ENCODE data around the gene FRMD5.

FRMD5 gene

DNA sequence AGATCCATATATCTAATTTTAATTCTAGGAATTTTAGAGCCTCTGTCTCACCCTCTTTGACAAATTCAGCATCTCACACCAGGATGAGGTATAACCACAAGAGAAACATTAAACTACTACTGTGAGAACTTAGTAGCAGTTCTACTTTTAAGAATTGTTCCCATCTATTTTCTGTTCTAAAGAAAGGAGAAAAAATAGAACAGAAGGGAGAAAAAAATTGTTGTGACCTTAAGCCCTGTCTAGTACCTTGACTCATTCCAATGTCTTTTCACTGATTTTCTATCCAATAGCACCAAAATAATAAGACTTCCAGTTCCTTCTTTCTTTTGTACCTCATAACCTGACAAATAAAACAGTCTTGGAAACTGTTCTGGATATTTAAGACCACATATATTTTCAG, 37.0 kb downstream of the FRMD5 start:
- TF ChIP-seq, protein P1, sequence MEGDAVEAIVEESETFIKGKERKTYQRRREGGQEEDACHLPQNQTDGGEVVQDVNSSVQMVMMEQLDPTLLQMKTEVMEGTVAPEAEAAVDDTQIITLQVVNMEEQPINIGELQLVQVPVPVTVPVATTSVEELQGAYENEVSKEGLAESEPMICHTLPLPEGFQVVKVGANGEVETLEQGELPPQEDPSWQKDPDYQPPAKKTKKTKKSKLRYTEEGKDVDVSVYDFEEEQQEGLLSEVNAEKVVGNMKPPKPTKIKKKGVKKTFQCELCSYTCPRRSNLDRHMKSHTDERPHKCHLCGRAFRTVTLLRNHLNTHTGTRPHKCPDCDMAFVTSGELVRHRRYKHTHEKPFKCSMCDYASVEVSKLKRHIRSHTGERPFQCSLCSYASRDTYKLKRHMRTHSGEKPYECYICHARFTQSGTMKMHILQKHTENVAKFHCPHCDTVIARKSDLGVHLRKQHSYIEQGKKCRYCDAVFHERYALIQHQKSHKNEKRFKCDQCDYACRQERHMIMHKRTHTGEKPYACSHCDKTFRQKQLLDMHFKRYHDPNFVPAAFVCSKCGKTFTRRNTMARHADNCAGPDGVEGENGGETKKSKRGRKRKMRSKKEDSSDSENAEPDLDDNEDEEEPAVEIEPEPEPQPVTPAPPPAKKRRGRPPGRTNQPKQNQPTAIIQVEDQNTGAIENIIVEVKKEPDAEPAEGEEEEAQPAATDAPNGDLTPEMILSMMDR (IDR thresholded peaks at IDR 0.05) = no peak

DNA sequence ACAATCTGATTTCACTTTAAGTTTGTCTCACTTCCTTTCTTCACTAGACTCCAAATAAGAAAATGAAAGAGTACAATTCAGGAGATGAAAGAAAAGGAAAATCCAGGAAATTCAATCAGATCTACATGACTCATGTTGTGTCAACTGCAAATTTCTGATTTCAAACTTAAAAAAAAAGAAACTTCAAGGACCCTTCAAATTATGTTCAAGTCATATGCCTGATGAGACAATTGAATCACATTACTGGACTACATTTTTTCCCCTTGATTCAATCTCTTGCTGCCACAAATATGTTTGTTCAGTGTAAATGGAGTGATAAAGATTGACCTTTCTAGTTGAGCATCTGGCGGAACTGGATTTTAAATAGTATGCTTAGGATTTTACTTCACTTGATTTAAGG, 37.4 kb downstream of the FRMD5 start:
- TF ChIP-seq, protein P1 (IDR thresholded peaks at IDR 0.05) = no peak

DNA sequence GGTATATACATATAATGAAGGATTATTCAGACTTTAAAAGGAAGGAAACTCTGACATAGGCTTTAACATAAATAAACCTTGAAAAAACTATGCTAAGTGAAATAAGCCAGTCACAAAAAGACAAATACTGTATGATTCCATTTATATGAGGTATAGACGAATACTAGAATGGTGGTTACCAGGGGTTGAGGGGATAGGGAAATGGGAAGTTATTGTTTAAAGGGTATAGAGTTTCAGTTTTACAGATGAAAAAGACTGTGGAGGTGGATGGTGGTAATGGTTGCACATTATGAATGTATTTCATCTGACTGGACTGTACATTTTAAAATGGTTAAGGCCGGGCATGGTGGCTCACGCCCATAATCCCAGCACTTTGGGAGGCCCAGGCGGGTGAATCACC, 41.7 kb downstream of the FRMD5 start:
- TF ChIP-seq, protein P1 (IDR thresholded peaks at IDR 0.05) = no peak

DNA sequence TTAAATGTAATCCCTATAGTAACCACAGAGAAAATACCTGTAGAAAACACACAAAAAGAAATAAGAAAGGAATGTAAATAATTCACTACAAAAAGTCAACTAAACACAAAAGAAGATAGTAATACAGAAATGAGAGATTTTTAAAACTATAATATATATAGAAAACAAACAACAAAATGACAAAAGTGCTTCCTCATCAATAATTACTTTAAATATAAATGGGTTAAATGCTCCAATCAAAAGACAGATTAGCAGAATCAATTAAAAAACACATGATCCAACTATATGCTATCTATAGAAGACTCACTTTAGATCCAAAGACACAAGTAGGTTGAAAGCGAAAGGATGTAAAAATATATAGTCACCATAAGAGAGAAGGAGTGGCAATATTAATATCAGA, 45.8 kb downstream of the FRMD5 start:
- TF ChIP-seq, protein P1 (IDR thresholded peaks at IDR 0.05) = no peak

DNA sequence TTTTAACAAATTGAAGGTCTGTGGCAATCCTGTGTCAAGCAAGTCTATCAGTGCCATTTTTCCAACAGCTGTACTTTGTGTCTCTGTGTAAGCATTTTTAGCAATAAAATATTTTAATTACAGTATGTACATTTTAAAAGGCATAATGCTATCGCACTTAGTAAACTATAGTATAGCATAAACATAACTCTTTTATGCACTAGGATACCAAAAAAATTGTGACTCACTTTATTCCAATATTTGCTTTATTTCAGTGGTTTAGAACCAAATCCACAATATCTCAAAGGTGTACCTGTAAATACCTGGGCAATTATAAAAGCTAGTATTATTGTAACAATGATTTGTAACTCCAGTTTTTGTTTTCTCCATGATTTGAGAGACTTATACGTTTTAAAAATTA, 46.5 kb downstream of the FRMD5 start:
- TF ChIP-seq, protein P1 (IDR thresholded peaks at IDR 0.05) = no peak

DNA sequence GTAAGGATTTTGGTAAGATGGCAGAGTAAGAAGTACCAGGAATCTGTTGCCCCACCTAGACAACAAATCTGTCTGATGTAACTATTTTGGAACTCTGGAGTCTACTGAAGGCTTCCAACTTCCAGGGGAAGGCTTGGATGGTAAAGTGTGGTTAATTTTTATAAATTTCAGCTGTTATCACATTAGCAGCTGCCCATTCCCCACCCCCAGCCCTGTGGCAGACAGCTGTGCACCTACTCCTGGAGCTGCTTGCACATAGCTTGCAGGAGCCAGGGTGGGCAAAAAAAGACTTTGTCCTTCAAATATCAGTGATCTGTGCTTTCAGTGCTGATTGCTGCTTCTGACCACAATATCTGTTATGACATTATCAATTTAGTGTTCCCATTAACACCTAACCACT, 47.4 kb downstream of the FRMD5 start:
- TF ChIP-seq, protein P1 (IDR thresholded peaks at IDR 0.05) = no peak

DNA sequence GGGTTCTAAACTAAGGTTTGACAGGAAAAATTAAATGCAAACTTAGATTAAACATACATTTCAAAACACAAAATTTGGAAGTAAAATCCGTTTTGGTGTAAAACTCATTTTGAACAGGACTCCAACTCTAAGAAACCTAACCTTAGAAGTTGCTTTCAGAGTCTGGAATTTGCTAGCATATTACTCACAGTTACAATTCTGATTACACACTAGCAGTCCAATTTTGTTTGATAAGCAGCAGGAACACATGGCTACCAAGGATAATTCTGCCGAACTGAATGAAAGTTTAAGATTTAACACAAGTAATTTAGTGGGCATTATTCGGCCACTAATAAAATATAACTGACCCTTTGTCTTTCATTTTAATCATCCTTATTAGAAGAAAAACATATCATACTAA, 49.6 kb downstream of the FRMD5 start:
- TF ChIP-seq, protein P1 (IDR thresholded peaks at IDR 0.05) = no peak

DNA sequence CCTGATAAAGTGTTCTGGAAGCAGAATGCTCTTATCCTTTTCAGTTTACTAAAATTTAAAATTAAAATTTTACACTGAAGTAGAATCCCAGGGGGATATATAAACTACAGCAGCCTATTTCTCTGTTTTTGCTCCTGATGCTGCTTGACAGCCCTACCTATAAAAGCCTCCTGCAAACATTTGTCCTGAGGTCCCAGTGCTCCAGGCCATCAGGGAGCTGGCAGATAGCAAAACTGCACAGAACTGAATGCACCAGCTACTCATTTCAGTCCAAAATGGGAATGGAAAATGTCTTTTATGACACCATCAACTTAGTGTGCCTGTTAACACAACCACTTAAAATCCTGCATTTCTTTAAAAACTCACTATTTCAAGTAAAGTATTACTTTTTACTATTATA, 50.1 kb downstream of the FRMD5 start:
- TF ChIP-seq, protein P1 (IDR thresholded peaks at IDR 0.05) = no peak
